ENCODE data around the gene KDM2A. TPM values are rescaled to one million over a fixed set of nuclear protein-coding genes. Genes with fewer than 3 reads are reported as not detected.
A peak's percentile ranks its signal among the peaks of the same experiment; 100 is the strongest.

Gene KDM2A
- total and polyA plus RNA-seq, 2 donors (not counting 1 experiment from before 2014, with no cell fraction given): 132 to 229 TPM

DNA sequence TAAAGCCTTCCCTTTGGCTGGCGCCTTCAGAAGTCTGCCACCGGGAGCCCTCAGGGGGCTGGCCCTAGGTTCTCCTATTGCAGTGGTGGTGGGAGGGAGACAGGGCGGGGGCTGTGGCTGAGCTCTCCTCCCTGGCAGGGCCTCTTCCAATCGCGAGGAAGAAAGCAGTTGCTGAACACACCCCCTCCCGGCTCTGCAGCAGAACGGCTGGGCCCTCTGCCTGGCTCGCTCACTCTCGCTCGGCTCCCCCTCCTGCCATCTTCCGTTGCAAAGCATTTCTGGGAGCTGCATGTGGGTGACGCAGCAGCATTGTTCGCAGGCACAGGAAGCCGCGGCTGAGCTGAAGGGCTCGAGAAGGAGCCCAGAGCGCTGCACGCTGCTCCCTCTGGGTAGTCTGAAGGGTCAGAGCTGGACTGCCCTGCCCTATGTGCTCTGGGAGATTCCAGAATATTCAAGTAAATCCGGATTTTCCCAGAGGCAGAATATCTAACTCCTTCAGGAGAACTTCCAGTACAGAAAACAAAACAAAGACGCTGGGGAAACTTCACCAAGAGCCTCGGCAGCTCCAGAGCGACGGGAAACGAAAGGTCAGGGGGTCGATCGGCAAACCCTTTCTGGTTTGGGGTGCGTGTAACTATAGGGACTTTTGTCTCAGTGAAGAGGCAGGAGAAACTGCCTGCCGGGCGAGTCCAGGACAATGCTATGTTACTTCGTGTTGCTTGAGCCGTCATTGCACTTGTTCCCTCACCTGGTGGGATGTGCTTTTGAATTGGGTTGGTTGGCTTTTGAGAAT is 120.9 kb downstream of the KDM2A start:
- H2AFZ ChIP-seq (ENCODE audit: insufficient read depth, low read depth, low read length, poor library complexity, severe bottlenecking): peak overlapping the region; percentile 34
- peak overlapping the region; percentile 86 to 91 for H3K27ac ChIP-seq (ENCODE audit: low read length in 2 of 2)
- no peaks in the 10 kb centered on the region for H3K9me3 ChIP-seq (ENCODE audit: control extremely low read depth in 1 of 3, control insufficient read depth in 2 of 3, insufficient read depth in 1 of 3, low read length in 2 of 3)
- H3K9me3 Mint-ChIP-seq (ENCODE audit: insufficient read depth): no peaks in the 10 kb centered on the region
- intact Hi-C loops (cut with micrococcal nuclease): loop anchor here (1.0 to 5.0 kb wide), 5 partner anchors 27 to 267 kb away; partner anchors contain the start of genes CDK2AP2, KDM2A and PITPNM1
- H3K9ac ChIP-seq (ENCODE audit: low read length): peak overlapping the region; percentile 85
- H3K4me3 Mint-ChIP-seq: peak overlapping the region; percentile 96
- peak overlapping the region; percentile 99 for H3K27ac Mint-ChIP-seq
- H3K36me3 ChIP-seq (replicated peaks in 1 of 2; ENCODE audit: control extremely low read depth in 1 of 2, control insufficient read depth in 1 of 2, extremely low read depth in 1 of 2, insufficient read depth in 2 of 2, low read length in 1 of 2): peaks cover 0 to 27% of the 10 kb centered on the region in 2 experiments
- peaks cover 46% of the 10 kb centered on the region for H4K20me1 ChIP-seq (ENCODE audit: control insufficient read depth, insufficient read depth, low read length, poor library complexity, severe bottlenecking)
- H3K4me2 ChIP-seq (replicated peaks; ENCODE audit: low read depth, low read length, poor library complexity, severe bottlenecking): peak overlapping the region; percentile 88
- no peaks in the 10 kb centered on the region for H3K27me3 ChIP-seq (replicated peaks in 1 of 4; ENCODE audit: control extremely low read depth in 1 of 4, control insufficient read depth in 3 of 4, insufficient read depth in 4 of 4, low read length in 3 of 4)
- POLR2A ChIA-PET: interaction anchor here (0.6 to 2.4 kb wide), 19 partner anchors 10 to 409 kb away, joined by 3 to 13 read pairs (median 4); partner anchors contain the start of genes ANKRD13D, KDM2A, POLD4 and PTPRCAP
- CTCF ChIA-PET: interaction anchor here (0.6 to 3.9 kb wide), 19 partner anchors 10 to 159 kb away, joined by 3 to 30 read pairs (median 4); partner anchors contain the start of genes ANKRD13D, GRK2, KDM2A and POLD4
- ATAC-seq (ENCODE audit: low read depth) (peak; percentile 94), DNase-seq (peak; percentile 96)
- peak overlapping the region; percentile 71 to 99 (median 82) for H3K4me3 ChIP-seq (ENCODE audit: control extremely low read depth in 1 of 5, extremely low read depth in 1 of 5, insufficient read depth in 1 of 5, low read depth in 2 of 5, low read length in 4 of 5)
- H3K27me3 Mint-ChIP-seq: no peaks in the 10 kb centered on the region
- no peak for TF ChIP-seq EZH2 (IDR thresholded peaks at IDR 0.05; ENCODE audit: borderline replicate concordance, insufficient read depth, low read depth, low read length, poor library complexity, severe bottlenecking)
- H3K79me2 ChIP-seq (ENCODE audit: control insufficient read depth, insufficient read depth, low read length): peaks cover 55% of the 10 kb centered on the region
- under 1% methylated on average over 27 of the region's 31 CpGs for WGBS (ENCODE audit: insufficient coverage)
- H3K4me1 Mint-ChIP-seq: peaks cover 43% of the 10 kb centered on the region
- H3K4me1 ChIP-seq (ENCODE audit: control insufficient read depth in 2 of 2, insufficient read depth in 2 of 2, low read length in 2 of 2): peaks cover 26 to 34% of the 10 kb centered on the region in 2 donors

DNA sequence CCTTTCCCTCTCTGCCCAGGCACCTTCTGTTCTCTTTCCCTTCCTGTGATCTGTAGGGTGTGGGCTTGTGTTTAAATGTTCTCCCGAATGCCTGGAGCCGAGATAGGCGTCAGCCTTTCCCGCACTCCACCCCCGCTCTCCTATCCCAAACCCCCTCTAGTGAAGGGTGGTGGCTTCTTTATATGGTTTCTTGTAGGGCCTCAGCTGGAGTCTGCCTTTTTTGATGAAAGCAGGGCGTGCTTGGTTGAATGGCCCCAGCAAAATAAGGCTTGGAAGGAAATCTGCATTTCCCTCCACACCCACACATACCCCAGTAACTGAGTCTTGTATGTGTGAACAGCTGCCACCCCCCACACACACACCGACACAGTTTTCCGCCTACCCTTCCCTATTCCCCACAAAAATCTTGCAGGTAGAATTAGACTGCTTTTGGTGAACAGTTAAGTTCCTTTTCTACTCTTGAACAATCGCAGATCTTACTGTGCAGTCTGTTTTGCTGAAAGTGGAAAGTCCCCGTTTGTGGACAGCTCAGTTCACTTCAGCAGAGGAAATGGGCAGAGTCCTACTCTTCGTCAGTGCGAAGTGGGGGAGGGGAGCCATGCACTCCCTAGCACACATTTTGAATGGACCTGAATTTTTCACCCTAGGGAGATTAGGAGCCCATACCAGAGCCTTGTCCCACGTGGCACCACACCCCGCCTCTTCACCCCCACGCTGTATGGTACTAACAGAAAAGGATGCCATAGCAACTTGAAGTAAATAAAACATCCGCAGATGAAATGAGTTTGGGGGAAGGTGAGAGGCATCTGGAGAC is 121.7 kb downstream of the KDM2A start:
- Histone ChIP-seq H4K20me1 (ENCODE audit: control insufficient read depth, insufficient read depth, low read length, poor library complexity, severe bottlenecking) (peaks cover 54% of the 10 kb centered on the region), H3K79me2 (ENCODE audit: control insufficient read depth, insufficient read depth, low read length) (peaks cover 63% of the 10 kb centered on the region), H3K9ac (ENCODE audit: low read length) (peak overlapping the region; percentile 85), H3K4me2 (replicated peaks; ENCODE audit: low read depth, low read length, poor library complexity, severe bottlenecking) (peak overlapping the region; percentile 88), H3K9me3 (ENCODE audit: control extremely low read depth in 1 of 3, control insufficient read depth in 2 of 3, insufficient read depth in 1 of 3, low read length in 2 of 3) (no peaks in the 10 kb centered on the region), H3K36me3 (replicated peaks in 1 of 2; ENCODE audit: control extremely low read depth in 1 of 2, control insufficient read depth in 1 of 2, extremely low read depth in 1 of 2, insufficient read depth in 2 of 2, low read length in 1 of 2) (peaks cover 0 to 35% of the 10 kb centered on the region in 2 experiments), H3K4me1 (ENCODE audit: control insufficient read depth in 2 of 2, insufficient read depth in 2 of 2, low read length in 2 of 2) (peaks cover 26 to 34% of the 10 kb centered on the region in 2 donors), H3K4me3 (ENCODE audit: control extremely low read depth in 1 of 5, extremely low read depth in 1 of 5, insufficient read depth in 1 of 5, low read depth in 2 of 5, low read length in 4 of 5) (peak overlapping the region; percentile 71 to 99 (median 82)), H2AFZ (ENCODE audit: insufficient read depth, low read depth, low read length, poor library complexity, severe bottlenecking) (no peak overlapping the region), H3K27me3 (replicated peaks in 1 of 4; ENCODE audit: control extremely low read depth in 1 of 4, control insufficient read depth in 3 of 4, insufficient read depth in 4 of 4, low read length in 3 of 4) (no peaks in the 10 kb centered on the region), H3K27ac (ENCODE audit: low read length in 2 of 2) (peak overlapping the region; percentile 86 to 91)
- H3K4me1 Mint-ChIP-seq: peaks cover 45% of the 10 kb centered on the region
- DNase-seq (peak; percentile 92), ATAC-seq (ENCODE audit: low read depth) (peak; percentile 42)
- H3K27me3 Mint-ChIP-seq: no peaks in the 10 kb centered on the region
- no peaks in the 10 kb centered on the region for H3K9me3 Mint-ChIP-seq (ENCODE audit: insufficient read depth)
- CTCF ChIA-PET: interaction anchor here (1.0 to 3.9 kb wide), 14 partner anchors 12 to 147 kb away, joined by 3 to 30 read pairs (median 5); partner anchors contain the start of genes ANKRD13D, GRK2 and POLD4
- no peak for TF ChIP-seq EZH2 (IDR thresholded peaks at IDR 0.05; ENCODE audit: borderline replicate concordance, insufficient read depth, low read depth, low read length, poor library complexity, severe bottlenecking)
- TF ChIP-seq, protein P1, sequence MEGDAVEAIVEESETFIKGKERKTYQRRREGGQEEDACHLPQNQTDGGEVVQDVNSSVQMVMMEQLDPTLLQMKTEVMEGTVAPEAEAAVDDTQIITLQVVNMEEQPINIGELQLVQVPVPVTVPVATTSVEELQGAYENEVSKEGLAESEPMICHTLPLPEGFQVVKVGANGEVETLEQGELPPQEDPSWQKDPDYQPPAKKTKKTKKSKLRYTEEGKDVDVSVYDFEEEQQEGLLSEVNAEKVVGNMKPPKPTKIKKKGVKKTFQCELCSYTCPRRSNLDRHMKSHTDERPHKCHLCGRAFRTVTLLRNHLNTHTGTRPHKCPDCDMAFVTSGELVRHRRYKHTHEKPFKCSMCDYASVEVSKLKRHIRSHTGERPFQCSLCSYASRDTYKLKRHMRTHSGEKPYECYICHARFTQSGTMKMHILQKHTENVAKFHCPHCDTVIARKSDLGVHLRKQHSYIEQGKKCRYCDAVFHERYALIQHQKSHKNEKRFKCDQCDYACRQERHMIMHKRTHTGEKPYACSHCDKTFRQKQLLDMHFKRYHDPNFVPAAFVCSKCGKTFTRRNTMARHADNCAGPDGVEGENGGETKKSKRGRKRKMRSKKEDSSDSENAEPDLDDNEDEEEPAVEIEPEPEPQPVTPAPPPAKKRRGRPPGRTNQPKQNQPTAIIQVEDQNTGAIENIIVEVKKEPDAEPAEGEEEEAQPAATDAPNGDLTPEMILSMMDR (IDR thresholded peaks at IDR 0.05): no peak
- intact Hi-C loops (cut with micrococcal nuclease): loop anchor here (1.0 to 5.0 kb wide), 6 partner anchors 12 to 267 kb away; partner anchors contain the start of genes CDK2AP2 and PITPNM1
- WGBS (ENCODE audit: insufficient coverage): 0% methylated on average over 2 of the region's 16 CpGs
- peak overlapping the region; percentile 96 for H3K4me3 Mint-ChIP-seq
- POLR2A ChIA-PET: interaction anchor here (0.6 to 2.4 kb wide), 17 partner anchors 9 to 563 kb away, joined by 3 to 12 read pairs (median 3); partner anchors contain the start of genes ANKRD13D, KDM2A, POLD4 and RBM4B
- peak overlapping the region; percentile 99 for H3K27ac Mint-ChIP-seq

Measured in B cell (primary cell).